Measurements from ENCODE around the gene PIGBOS1. TPM values are rescaled to one million over a fixed set of nuclear protein-coding genes. Genes with fewer than 3 reads are reported as not detected.

PIGBOS1 gene
- total and polyA plus RNA-seq, 9 of the 15 experiments (the other 6 are each of a cell fraction or from before 2014, with no cell fraction given), result 25.2 to 76.2 (median 46.0) TPM

DNA sequence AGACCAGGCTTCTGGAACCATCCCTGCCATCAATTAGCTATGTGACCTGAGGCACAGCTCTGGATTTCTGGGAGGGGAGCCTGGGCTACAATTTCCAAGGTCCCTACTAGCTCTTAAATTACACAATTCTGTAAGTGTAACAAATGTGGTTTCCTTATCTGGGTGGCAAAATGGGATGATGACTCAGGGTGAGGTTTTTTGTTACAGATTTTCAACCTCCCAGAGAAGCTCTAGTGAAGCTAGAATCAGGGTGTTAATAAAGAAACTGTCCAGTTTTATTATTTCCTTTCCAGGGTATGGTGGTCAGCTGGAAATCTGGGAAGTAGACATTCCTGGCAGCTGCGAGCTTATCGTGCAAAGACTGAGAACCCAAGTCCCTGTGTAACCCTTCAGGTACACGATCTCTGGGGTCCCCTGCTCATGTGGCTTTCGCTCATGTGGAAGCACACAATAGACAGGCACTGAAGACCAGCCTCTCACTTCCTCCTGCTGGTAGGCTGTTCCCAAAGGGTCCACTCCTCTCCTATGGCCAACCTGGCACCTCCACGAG, 36.6 kb downstream of the PIGBOS1 start (continued):
- TF ChIP-seq, protein P1, sequence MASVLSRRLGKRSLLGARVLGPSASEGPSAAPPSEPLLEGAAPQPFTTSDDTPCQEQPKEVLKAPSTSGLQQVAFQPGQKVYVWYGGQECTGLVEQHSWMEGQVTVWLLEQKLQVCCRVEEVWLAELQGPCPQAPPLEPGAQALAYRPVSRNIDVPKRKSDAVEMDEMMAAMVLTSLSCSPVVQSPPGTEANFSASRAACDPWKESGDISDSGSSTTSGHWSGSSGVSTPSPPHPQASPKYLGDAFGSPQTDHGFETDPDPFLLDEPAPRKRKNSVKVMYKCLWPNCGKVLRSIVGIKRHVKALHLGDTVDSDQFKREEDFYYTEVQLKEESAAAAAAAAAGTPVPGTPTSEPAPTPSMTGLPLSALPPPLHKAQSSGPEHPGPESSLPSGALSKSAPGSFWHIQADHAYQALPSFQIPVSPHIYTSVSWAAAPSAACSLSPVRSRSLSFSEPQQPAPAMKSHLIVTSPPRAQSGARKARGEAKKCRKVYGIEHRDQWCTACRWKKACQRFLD (CRISPR knock-in tag; IDR thresholded peaks at IDR 0.05), result no peak
- no peak for TF ChIP-seq HNRNPLL (IDR thresholded peaks at IDR 0.05; ENCODE audit: low read depth, low read length, poor library complexity, severe bottlenecking)
- TF ChIP-seq, protein P2, sequence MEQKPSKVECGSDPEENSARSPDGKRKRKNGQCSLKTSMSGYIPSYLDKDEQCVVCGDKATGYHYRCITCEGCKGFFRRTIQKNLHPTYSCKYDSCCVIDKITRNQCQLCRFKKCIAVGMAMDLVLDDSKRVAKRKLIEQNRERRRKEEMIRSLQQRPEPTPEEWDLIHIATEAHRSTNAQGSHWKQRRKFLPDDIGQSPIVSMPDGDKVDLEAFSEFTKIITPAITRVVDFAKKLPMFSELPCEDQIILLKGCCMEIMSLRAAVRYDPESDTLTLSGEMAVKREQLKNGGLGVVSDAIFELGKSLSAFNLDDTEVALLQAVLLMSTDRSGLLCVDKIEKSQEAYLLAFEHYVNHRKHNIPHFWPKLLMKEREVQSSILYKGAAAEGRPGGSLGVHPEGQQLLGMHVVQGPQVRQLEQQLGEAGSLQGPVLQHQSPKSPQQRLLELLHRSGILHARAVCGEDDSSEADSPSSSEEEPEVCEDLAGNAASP (IDR thresholded peaks at IDR 0.05), result no peak
- TF ChIP-seq ZBTB17 (CRISPR knock-in tag; IDR thresholded peaks at IDR 0.05), result no peak
- TF ChIP-seq ZNF436 (CRISPR knock-in tag; IDR thresholded peaks at IDR 0.05), result no peak
- no peak for TF ChIP-seq DNMT1 (IDR thresholded peaks at IDR 0.05)
- no peak for TF ChIP-seq ZNF274 (IDR thresholded peaks at IDR 0.05; ENCODE audit: borderline replicate concordance, low read depth, low read length)
- TF ChIP-seq ELF4 (CRISPR knock-in tag; IDR thresholded peaks at IDR 0.05), result no peak
- no peak for TF ChIP-seq ZNF124 (CRISPR knock-in tag; IDR thresholded peaks at IDR 0.05)
- no peak for TF ChIP-seq ETV6 (IDR thresholded peaks at IDR 0.05; ENCODE audit: borderline replicate concordance in 1 of 2, low read depth in 2 of 2, low read length in 1 of 2)
- no peak for TF ChIP-seq ETV6 (CRISPR knock-in tag; IDR thresholded peaks at IDR 0.05; ENCODE audit: borderline replicate concordance)
- TF ChIP-seq EGR1 (conservative IDR thresholded peaks at IDR 0.05), result no peak
- TF ChIP-seq CXXC5 (CRISPR knock-in tag; IDR thresholded peaks at IDR 0.05), result no peak
- TF ChIP-seq, protein P3, sequence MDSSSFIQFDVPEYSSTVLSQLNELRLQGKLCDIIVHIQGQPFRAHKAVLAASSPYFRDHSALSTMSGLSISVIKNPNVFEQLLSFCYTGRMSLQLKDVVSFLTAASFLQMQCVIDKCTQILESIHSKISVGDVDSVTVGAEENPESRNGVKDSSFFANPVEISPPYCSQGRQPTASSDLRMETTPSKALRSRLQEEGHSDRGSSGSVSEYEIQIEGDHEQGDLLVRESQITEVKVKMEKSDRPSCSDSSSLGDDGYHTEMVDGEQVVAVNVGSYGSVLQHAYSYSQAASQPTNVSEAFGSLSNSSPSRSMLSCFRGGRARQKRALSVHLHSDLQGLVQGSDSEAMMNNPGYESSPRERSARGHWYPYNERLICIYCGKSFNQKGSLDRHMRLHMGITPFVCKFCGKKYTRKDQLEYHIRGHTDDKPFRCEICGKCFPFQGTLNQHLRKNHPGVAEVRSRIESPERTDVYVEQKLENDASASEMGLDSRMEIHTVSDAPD (CRISPR knock-in tag; IDR thresholded peaks at IDR 0.05), result no peak
- TF ChIP-seq ZKSCAN1 (IDR thresholded peaks at IDR 0.05; ENCODE audit: low read depth, low read length), result no peak
